ENCODE results near the gene NFKBIE. TPM values are rescaled to one million over a fixed set of nuclear protein-coding genes. Genes with fewer than 3 reads are reported as not detected.

The NFKBIE gene
- total and polyA plus RNA-seq, 2 of the 13 experiments (the other 11 are each of a cell fraction or from before 2014, with no cell fraction given) = 6.7 to 14.5 TPM

DNA sequence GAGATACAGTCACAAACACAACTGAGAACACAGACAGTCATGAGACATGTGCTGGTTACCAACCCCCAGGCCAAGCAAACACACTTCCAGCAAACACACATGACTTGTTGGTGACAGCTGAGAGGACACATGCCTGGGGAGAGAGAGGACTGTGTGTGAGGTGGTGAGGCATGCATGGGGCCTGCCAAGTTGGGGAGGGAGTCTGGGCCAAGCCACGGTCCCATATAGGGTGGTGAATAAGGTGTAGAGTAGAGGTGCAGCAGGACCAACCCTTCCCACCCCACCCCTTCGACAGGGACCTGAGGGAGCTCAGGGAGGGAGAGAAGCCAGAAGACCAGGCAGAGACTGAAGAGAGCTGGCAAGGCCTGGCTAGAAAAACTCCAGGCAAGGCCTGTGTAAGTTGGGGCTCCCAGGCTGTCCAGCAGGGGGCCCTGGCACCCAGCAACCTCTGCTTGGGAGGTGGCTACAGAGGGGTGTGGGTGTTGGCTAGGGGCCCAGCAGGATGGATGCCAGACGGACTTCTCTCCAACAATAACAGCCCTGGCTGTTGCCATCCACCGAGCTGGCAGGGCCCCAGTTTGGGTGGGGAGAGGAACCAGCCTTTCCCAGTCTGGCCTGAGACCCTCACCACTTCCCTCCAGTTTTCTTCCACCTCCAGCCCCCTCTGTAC lies 43.9 kb downstream of the NFKBIE start (continued):
- TF ChIP-seq, protein P1, sequence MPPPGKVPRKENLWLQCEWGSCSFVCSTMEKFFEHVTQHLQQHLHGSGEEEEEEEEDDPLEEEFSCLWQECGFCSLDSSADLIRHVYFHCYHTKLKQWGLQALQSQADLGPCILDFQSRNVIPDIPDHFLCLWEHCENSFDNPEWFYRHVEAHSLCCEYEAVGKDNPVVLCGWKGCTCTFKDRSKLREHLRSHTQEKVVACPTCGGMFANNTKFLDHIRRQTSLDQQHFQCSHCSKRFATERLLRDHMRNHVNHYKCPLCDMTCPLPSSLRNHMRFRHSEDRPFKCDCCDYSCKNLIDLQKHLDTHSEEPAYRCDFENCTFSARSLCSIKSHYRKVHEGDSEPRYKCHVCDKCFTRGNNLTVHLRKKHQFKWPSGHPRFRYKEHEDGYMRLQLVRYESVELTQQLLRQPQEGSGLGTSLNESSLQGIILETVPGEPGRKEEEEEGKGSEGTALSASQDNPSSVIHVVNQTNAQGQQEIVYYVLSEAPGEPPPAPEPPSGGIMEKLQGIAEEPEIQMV (CRISPR knock-in tag; IDR thresholded peaks at IDR 0.05; ENCODE audit: low read depth) = no peak
- no peak; the same call in 1 of the 2 replicates for TF ChIP-seq BRD4 (CRISPR knock-in tag; IDR thresholded peaks at IDR 0.05)
- TF ChIP-seq RXRB (CRISPR knock-in tag; IDR thresholded peaks at IDR 0.05; ENCODE audit: borderline replicate concordance) = 0 out of 2 replicates have a peak, but pooled peaks have one; percentile 65
- no peak for TF ChIP-seq U2AF1 (optimal IDR thresholded peaks at IDR 0.05; ENCODE audit: low read depth, low read length)
- TF ChIP-seq, protein P2, sequence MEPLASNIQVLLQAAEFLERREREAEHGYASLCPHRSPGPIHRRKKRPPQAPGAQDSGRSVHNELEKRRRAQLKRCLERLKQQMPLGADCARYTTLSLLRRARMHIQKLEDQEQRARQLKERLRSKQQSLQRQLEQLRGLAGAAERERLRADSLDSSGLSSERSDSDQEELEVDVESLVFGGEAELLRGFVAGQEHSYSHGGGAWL (CRISPR knock-in tag; IDR thresholded peaks at IDR 0.05) = 0 out of 2 replicates have a peak, but pooled peaks have one; percentile 15
- TF ChIP-seq, protein P3, sequence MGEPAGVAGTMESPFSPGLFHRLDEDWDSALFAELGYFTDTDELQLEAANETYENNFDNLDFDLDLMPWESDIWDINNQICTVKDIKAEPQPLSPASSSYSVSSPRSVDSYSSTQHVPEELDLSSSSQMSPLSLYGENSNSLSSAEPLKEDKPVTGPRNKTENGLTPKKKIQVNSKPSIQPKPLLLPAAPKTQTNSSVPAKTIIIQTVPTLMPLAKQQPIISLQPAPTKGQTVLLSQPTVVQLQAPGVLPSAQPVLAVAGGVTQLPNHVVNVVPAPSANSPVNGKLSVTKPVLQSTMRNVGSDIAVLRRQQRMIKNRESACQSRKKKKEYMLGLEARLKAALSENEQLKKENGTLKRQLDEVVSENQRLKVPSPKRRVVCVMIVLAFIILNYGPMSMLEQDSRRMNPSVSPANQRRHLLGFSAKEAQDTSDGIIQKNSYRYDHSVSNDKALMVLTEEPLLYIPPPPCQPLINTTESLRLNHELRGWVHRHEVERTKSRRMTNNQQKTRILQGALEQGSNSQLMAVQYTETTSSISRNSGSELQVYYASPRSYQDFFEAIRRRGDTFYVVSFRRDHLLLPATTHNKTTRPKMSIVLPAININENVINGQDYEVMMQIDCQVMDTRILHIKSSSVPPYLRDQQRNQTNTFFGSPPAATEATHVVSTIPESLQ (CRISPR knock-in tag; conservative IDR thresholded peaks at IDR 0.05) = no peak
- TF ChIP-seq, protein P4, sequence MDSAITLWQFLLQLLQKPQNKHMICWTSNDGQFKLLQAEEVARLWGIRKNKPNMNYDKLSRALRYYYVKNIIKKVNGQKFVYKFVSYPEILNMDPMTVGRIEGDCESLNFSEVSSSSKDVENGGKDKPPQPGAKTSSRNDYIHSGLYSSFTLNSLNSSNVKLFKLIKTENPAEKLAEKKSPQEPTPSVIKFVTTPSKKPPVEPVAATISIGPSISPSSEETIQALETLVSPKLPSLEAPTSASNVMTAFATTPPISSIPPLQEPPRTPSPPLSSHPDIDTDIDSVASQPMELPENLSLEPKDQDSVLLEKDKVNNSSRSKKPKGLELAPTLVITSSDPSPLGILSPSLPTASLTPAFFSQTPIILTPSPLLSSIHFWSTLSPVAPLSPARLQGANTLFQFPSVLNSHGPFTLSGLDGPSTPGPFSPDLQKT (CRISPR knock-in tag; IDR thresholded peaks at IDR 0.05; ENCODE audit: borderline replicate concordance) = no peak
- no peak for TF ChIP-seq TOE1 (CRISPR knock-in tag; IDR thresholded peaks at IDR 0.05)
- TF ChIP-seq, protein P5, sequence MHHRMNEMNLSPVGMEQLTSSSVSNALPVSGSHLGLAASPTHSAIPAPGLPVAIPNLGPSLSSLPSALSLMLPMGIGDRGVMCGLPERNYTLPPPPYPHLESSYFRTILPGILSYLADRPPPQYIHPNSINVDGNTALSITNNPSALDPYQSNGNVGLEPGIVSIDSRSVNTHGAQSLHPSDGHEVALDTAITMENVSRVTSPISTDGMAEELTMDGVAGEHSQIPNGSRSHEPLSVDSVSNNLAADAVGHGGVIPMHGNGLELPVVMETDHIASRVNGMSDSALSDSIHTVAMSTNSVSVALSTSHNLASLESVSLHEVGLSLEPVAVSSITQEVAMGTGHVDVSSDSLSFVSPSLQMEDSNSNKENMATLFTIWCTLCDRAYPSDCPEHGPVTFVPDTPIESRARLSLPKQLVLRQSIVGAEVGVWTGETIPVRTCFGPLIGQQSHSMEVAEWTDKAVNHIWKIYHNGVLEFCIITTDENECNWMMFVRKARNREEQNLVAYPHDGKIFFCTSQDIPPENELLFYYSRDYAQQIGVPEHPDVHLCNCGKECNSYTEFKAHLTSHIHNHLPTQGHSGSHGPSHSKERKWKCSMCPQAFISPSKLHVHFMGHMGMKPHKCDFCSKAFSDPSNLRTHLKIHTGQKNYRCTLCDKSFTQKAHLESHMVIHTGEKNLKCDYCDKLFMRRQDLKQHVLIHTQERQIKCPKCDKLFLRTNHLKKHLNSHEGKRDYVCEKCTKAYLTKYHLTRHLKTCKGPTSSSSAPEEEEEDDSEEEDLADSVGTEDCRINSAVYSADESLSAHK (CRISPR knock-in tag; IDR thresholded peaks at IDR 0.05; ENCODE audit: borderline replicate concordance) = no peak
- TF ChIP-seq, protein P6, sequence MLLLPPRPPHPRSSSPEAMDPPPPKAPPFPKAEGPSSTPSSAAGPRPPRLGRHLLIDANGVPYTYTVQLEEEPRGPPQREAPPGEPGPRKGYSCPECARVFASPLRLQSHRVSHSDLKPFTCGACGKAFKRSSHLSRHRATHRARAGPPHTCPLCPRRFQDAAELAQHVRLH (CRISPR knock-in tag; IDR thresholded peaks at IDR 0.05; ENCODE audit: borderline replicate concordance, low read depth) = peak; percentile 69; the same call in 1 of the 2 replicates
- no peak for TF ChIP-seq HNRNPLL (IDR thresholded peaks at IDR 0.05; ENCODE audit: low read depth, low read length, poor library complexity, severe bottlenecking)
- 0 out of 2 replicates have a peak, but pooled peaks have one; percentile 35 for TF ChIP-seq ARNT2 (CRISPR knock-in tag; IDR thresholded peaks at IDR 0.05; ENCODE audit: low read depth)
- TF ChIP-seq CENPX (CRISPR knock-in tag; IDR thresholded peaks at IDR 0.05) = no peak
- no peak for TF ChIP-seq GPN1 (CRISPR knock-in tag; IDR thresholded peaks at IDR 0.05; ENCODE audit: borderline replicate concordance)
- no peak for TF ChIP-seq NPAS2 (CRISPR knock-in tag; IDR thresholded peaks at IDR 0.05; ENCODE audit: borderline replicate concordance)
- peak; percentile 39; the same call in 1 of the 2 replicates for TF ChIP-seq ZNF747 (CRISPR knock-in tag; IDR thresholded peaks at IDR 0.05; ENCODE audit: borderline replicate concordance)
- TF ChIP-seq KAT7 (CRISPR knock-in tag; IDR thresholded peaks at IDR 0.05; ENCODE audit: borderline replicate concordance) = 0 out of 2 replicates have a peak, but pooled peaks have one; percentile 59
- TF ChIP-seq ZSCAN25 (CRISPR knock-in tag; IDR thresholded peaks at IDR 0.05) = peak; percentile 81; the same call in 1 of the 2 replicates
- 0 out of 2 replicates have a peak, but pooled peaks have one; percentile 48 for TF ChIP-seq KLF11 (CRISPR knock-in tag; IDR thresholded peaks at IDR 0.05)
- TF ChIP-seq KMT2A (CRISPR knock-in tag; IDR thresholded peaks at IDR 0.05) = 0 out of 2 replicates have a peak, but pooled peaks have one; percentile 30
- TF ChIP-seq ZNF839 (CRISPR knock-in tag; IDR thresholded peaks at IDR 0.05; ENCODE audit: borderline replicate concordance) = peak; percentile 95; the same call in 1 of the 2 replicates

All from HepG2 (cell line).